NOMO-1 treated with DMSO at 0.1 percent for 48 hours (cell line): ENCODE results near the gene TRPM5.

Source experiments
- DNase-seq: peaks from one replicate; lab custom pipeline; 2025; ENCODE audit not compliant: unreplicated experiment; lab: John Stamatoyannopoulos, UW

Gene TRPM5

DNA sequence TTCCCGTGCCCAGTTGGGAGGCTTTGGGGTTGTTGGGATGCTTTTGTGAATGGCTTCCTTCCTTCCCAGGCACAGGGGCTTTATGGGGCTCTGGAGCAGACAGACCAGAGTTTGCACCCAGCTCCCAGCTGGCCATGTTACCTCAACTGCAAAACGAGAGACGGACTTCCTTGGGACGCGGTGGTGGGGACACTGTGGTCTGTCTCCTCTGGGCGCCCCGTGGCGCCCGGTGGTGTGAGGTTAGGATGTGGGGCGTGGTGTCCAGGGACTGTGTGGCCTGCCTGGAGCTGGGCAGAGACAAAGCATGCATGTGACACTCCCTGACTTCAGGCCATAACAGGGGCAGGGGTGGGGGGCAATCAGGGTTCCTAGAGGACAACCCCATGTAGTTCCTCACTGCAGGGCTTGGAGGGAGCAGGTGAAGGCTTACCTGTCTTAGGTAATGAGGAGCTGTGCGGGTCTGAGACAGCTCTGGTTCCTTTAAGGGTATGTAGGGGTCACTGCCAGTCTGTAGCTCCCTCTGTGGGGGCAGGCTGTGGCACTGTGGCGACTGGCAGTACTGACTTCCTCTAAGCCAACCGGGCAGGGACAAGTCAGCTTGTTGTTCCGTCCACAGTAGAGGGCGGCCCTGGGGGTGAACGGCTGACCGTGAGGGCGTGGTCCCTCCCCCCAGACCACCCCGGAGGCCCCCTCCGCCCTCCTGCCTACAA, 14.9 kb upstream of the TRPM5 start:
- DNase-seq, result no peak

DNA sequence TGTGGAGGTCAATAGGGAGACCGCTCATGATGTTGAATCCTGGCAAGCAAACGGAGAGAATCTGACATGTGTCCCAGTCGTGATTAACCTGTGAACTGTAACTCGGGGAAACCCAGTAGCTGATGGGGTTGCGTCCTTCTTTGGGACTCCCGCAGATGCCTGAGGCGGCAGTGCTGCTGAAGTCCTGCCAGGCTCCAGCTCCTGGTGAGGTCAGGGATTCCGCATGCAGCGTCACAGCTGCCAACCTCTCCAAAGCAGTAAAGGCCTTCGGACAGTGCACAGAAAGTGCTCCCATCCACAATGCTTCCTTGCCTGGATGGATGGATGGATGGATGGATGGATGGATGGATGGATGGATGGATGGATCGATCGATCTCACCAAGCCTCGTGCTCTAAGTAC, 14.0 kb upstream of the TRPM5 start:
- no peak for DNase-seq

DNA sequence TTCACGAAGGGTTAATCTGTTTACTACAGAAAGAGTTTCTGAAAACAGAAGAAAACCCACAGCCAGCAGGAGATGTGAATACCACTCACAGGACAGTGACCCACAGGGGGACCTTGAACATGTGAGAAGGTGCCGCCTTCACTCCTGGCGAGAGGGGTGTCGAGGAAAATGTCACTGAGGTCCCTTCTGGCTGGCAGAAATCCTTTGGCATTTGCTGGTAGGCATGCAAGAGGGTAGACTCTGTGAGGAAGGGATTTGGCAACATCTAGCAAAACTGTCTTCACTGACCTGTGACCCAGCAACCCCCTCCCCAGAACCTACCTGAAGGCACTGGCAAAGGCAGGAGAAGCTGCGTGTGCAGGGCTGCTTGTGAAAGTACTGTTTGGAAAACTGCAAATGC, 9.1 kb upstream of the TRPM5 start:
- DNase-seq, result no peak

DNA sequence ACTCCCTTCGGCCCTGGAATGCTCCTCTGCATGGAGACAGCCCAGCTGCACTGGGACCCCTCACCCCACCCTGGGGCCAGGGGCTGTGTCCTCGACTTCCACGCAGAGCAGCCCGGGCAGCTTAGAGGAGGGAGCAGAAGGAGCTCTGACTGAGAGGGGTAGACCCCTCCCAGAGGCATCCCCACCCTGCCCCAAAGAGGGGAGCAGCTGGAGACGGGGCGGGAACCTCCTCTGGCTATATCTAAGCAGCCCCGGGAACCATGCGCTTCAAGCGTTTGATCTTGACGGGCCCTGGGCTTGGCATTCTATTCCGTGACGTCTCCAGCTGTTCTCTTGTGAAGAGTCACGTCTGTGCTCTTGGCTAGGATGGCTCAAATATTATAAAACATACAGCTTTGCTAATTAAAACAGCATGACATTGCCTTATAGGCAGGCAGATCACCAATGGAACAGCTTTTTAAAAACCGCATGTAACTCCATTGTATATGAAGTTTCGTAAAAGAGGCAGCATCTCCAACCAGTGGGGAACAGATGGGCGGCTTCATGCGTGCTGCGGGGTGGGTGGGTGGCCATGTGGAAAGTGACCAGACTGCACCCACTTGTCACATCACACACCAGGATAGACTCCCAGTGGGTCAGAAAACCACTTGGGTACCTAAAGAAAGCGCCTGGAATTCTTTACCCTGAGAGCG, 8.2 kb upstream of the TRPM5 start:
- no peak for DNase-seq

DNA sequence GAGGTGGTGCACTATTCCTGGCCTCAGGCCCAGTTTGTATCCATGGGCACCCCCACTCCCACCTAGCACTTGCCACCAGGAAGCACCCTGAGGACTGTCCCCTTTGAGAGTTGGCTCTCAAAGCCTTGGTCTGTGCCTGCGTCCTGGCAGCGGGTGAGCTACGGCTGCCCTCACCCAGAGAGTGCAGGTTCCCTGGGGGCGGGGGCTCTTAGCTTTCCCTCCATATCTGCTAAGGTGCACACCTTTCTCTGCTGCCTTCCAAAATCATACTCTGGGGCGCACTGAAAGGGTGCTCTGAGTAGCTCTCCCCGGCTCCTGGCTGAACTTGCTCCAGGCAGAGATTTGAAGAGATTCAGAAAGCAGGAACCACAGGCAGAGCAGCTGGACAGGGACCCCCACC, 7.6 kb upstream of the TRPM5 start:
- no peak for DNase-seq

DNA sequence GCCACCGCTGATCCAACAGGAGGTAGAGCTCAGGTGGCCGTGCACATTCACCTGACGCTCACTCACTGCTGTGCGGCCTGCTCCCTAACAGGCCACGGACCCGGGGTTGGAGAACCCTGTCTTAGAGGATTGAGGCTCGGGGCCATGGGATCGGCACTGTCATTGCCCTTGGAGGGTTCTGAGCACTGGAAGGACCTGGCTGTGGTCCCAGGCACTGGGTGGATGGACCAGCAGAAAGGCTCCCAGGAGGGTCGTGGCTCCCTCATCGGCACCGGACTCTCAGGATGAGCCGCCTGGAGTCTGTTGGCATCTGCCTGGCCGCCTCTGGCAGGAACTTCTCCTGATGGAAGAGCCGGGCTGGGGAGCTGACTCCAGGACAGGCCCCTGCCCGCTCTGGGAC, 7.0 kb upstream of the TRPM5 start:
- DNase-seq, result no peak

DNA sequence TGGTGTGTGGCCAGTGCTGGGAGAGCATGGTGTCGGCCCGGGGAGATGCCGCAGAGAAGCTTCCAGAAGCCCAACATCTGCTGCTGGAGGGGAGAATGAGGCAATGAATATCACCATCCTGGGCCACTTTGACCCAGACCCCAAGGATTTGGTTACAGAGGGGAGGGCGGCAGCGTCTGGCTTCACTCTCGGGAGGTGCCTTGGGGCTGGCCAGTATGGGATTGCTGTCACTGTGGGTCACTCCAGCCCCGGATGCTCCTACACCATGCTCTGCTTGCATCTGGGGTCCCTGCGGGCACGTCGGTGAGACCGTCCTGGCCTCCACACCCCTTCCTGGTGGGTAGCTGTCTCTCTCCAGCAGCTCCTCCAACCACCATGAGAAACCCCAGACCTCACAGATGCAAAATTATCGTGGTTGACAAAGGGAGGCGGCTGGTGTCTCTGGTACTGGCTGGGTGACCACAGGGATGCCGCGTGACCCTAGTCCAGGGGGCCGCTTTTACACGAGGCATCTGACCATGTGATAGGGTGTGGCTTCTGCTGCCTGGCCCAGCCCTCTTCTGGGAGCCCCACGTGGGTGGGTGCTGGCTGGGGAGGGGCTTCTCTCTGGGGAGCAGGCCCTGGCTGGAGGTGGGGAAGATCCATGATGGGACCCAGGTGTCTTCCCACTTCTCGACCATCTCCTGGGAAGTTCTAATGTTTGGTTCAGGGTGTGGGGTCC, 6.2 kb upstream of the TRPM5 start:
- DNase-seq, result no peak

DNA sequence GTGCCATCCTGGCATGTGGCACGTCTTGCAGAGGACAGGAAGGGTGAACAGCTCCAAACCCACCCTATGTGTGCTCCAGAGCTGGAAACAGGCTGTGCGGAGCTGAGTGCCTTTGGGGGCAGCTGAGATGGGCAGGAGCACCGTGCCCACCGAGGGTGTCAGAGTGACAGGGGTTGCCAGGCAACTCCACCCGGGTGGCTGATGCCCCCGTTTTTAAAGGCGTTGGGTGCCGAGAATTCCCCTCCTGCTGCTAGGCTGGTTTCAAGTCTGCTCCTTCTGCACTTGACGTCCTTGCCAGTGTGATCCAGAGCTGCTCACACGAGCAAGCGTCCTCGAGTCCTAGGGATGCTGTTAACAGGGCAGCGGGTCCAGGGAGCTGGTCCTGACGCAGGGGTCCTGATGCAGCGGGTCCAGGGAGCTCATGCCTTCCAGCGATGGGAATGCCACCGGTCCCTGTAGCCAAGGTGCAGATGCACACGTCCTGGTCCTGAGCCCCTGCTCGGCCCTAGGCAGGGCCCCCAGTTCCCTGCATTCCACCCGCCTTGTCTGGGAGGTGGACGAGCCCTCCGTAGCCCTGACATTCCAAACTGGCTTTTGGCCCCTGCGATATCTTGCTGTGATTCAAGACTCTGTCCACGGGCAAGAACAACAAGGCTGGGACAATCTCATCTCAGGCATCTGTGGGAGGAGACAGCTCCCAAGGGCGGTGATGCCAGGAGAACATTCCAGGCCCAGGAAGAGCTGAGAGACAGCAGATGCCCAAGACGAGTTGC, 5.4 kb upstream of the TRPM5 start:
- no peak for DNase-seq

DNA sequence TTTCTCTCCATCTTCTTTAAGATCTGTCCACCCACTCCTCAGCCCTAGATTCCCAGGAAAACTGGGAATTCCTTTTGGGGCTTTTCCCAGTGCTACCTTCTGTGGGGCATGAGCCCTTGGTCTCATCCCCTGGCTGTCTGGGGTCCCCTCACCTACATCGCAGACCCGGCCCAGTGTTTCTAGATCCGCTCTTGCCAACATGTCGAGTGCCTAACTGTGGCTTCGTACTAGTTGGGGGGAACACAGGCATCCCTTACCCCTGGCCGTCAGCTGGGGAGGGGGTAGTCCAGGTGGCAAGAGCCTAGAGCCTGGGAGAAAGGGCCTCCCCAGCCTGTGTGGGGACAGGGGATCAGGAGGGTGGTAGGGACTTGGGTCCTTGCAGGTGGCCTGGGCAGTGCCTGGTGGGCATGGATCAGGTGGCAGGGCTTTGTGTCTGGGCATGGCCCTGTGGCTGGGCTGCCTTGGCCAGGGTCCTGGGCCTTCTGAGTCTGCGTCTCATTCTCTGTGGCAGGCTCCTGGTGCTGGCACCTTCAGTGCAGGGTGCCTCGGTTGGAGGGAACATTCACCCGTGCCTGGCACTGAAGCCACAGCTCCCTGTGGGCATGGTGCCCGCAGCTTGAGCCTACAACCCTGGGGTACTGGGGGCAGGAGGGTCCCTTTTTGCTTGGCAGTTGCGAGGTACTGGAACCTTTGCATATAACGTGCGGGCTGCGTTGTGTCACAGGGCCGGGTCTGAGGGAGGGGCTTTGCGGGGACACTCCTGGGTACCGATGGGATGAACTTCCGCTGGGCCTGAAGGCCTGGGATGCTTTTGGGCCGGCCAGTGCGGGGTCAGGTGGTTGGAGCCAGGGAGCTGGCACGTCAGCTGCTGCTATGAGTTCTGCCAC, 4.6 kb upstream of the TRPM5 start:
- no peak for DNase-seq

DNA sequence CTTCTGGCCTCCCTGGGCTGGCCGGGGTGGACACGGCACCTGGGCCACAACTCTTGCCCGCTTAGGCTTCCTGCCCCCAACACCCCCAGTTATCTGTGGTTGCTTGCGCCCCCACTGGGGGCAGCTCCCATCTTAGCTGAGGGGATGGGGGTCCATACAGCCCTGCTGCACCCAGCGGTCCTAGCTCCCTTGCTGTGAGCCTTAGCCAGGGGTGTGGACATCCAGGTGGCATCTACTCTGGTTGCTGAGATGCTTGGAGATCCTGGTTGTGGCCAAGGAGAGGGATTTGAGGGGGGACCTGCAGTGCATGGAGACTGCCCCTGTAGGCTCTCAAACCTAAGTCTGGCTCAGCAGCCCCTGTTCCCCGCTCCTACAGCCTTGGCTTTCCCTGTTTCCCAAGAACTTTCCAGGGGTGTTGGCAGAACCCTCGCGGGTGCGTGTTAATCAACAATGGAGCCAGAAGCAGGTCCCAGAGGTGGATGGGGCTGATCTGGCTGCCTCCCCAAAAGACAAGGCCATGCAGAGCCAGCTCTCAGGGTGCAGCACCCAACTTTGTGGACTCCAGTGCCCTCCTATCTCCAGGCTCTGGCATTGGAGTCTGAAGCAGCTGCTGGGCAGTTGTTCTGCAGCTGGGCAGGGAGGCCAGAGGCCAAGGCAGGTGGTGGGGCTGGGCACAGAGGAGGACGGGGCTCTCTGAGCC, 3.8 kb upstream of the TRPM5 start:
- DNase-seq, result no peak

DNA sequence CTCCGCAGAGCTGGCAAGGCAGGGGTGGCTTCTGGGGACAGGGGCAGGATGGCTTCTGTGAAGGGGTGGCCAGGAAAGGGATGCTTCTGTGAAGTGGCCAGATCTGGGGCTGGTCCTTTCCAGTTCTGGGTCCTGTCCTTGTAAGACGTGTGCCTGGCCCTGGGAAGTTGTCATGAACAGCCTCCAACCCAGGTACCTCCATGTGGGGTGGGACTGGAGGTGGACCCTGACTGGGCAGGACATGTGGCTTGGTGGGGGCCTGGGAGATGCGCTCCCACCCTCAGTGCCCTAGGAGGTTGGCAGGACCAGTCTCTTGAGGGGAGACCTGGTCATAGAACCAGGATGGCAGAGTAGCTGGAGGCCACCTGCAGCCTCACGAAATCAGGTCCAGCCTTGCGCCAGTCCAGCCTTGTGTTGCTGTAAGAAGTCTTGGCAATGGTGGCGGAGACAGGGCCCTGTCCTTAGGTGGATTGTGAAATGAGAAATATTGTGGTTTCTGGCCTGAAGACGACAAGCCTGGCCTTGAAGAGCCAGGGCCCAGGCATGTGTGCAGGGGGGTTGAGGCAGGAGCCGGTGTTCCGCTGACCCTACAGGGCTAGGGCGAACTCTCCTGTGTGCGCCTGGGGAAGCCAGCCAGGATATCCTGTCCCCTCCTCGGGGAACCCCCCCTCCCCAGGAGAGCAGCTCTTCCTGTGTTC, 3.1 kb upstream of the TRPM5 start:
- peak; percentile 60 for DNase-seq

DNA sequence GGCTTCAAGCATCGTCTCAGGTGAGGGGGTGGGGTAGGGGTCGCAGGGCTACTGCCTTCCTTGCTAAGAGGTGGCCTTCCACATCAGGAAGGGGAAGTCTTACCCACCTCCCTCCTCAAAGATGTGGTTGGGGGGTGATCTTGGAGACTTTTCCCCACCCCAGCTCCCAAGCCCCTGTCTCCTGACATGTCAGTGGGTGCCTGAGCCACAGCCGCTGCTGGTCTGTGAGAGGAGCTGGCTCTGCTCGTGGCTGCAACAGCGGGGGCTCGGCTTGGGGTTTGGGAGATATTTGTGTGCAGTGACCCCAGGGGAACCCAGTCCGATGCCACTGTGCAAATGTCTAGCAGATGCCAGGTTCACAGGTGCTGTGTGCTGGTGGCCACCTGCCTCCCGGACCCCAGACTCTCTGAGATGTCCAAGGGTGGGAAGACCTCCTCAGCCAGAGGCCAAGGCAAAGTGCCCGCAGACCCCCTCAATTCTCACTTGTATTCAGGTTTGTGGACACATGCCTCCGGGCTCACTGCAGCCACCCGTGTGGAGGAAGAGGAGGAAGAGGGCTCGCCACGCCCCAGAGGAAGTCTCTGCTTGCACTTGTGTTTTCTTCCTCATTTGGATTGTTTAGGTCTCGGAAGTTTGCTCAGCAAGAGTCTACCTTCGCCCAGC, 2.4 kb upstream of the TRPM5 start:
- DNase-seq, result peak; percentile 74

DNA sequence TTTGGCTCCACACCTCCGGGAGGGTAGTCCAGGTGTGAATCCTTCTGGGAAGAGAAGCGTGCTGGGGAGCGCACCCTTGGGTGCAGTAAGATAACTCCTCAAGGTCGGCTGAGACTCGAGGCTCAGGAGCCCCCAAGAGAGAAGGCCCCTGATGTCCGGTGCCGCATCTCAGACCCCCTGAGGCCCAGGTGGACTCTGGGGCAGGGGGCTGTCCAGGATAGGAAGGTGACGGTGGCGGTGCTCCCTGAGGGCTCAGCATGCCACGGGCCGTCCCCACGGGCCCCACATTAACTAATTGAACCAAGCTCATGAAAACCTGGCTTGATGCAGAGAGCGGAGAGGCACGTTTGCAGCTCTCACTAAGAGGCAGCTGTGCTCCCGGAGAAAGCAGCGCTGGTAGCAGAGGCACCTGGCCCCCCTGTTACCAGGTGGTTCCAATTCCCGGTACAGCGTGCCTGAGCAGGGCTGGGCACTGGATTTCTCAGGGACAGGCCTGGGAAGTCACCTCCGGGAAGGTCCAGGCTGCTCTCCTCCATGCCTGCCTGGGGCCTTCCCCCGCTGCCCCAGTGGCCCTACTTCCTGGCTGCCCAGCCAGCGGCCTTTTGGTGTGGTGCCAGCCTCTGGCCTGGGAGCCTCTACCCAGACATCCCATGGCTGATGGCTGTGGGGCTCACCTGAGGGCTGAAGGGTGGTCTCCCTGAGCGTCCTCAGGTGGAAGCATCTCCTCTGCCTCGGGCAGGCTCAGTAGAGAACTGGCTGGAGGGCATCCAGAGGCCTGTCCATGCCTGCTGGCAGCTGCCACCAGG, 1.6 kb upstream of the TRPM5 start:
- DNase-seq, result no peak

DNA sequence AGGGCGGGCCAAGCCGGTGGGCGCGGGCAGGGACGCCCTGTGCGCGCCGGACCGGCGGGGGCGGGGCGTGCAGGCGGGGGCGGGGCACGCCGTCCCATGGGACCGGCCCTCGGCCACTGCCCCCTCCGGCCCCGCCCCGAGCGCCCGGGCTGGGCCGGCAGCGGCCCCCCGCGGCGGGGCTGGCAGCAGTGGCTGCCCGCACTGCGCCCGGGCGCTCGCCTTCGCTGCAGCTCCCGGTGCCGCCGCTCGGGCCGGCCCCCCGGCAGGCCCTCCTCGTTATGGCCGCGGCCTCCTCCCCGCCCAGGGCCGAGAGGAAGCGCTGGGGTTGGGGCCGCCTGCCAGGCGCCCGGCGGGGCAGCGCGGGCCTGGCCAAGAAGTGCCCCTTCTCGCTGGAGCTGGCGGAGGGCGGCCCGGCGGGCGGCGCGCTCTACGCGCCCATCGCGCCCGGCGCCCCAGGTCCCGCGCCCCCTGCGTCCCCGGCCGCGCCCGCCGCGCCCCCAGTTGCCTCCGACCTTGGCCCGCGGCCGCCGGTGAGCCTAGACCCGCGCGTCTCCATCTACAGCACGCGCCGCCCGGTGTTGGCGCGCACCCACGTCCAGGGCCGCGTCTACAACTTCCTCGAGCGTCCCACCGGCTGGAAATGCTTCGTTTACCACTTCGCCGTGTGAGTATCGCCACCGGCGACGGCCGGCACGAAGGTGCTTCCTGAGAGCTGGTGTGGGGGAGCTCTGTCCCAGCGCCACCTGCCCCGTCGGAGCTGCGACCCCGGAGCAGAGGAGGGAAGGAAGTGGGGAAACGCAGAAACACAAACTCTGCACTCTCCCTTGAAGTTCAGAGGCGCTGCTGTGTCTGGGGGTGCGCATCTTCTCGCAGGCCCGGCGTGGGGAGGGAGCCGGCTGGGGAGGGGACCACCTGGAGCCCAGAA, 769 bp upstream of the TRPM5 start, which contains the start of gene KCNQ1:
KCNQ1 (plus strand) TSS at position 188 of the 925 bp plus-strand sequence; CDS start at position 279, 91 bp downstream.
- peak; percentile 64 for DNase-seq

DNA sequence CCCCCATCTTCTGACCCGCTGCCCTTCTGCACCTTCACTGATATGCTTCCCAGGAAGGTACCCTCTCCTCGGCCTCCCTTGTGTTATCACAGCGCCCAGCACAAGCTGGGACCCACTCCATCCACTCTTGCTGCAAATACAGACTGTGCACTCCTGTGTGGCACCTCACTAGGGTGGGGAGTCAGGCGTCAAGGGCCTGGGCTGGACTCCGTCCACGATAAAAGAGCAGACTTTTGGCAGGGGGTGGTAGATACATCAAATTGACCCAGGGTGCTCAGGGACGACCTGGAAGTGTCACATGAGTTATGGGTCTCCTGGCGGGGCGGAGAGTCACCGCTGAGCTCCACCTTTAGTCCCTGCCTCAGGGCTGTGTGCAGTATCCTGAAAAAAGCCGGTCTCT, 908 bp downstream of the TRPM5 start:
- no peak for DNase-seq

DNA sequence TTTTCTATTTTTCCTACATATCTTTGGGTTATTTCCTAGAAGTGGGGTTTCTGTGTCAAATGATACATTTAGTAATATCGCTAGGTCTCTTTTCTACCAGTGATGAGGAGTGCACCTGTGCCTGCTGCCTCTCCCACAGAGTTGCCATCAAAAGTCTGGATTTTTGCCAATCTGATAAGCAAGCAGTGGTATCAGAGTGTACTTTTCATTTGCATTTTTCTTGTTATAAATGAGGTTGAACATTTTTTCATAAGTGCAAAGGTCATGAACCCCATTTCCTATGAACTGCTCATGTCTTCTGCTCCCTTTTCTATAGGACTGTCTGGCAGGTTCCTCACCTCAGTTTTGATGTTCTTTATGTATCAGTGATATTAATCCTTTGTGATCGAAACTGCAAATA, 1.7 kb downstream of the TRPM5 start:
- no peak for DNase-seq

DNA sequence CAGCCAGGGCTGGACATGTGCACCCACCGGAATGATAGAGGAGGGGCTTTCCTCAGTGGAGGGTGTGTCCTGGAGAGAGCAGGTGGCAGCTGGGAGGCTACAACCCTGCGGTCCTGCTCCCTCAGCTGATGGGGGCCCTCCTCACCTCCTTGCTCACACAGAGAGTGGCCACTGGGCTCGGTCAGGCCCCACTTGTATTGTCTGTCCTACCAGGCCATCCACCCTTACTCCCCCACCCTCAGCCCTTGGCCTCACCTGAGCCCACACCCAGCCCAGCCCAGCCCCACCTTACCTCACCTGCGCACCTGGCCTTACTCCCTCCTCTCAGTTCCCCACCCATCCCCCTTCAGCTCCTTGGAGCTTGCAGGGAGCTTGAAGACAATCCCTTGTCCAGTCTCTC, 3.1 kb downstream of the TRPM5 start:
- no peak for DNase-seq
